IPS DF 4.7 (cell line): Measurements from ENCODE around the gene PLAC8L1.

Source experiments
- DNase-seq: peaks from one replicate; pipeline ENCODE4 v3.0.0-alpha.2; 2013; ENCODE audit warnings: low spot score; ENCODE audit errors: extremely low read depth

The PLAC8L1 gene

DNA sequence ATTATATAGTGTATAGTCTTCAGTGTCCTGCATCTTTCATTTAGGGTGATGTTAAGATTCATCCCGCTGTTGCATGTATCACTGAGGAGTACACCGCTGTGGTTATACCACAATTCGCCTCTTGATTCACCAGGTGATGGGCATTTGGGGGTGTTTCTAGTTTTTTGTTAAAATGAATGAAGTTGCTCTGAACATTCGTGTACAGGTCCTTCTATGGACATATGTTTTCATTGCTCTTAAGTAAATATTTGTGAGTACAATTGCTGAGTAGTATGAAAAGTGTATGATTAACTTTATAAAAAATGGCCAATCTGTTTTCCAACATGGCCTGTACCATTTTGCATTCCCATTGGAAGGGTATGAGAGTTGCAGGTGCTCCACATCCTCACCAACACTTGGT is 61.7 kb downstream of the PLAC8L1 start:
- no peak for DNase-seq

DNA sequence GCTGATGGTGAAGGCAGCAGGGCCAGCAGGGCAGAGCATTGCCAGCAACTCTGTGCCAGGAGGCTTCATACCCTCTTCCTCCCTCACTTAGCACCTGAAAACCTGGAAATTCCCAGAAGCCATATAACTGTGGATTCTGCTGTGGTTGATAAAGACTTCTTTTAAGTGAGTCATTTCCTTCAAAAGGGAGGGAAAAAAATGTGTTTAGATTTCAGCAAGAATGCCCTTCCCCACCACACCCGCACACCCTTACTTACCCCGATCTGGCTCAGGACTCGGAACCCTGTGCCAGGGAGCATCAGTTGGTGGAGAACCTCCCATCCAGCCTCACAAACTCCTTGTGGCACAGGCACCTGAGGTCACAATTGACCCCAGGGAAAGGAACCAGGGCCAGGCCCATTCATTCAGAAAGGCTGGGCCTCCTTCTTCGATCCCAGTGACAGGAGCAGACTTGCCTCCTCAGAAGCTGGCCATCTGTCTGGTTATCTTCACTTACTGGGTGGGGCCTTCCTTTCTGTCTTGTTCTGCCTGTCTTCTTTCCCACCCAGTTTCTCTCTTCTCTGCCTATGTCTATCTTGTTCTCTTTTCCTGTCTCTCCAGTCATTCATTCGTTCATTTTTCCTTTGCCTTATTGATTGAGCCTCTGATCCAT is 62.6 kb downstream of the PLAC8L1 start:
- no peak for DNase-seq

DNA sequence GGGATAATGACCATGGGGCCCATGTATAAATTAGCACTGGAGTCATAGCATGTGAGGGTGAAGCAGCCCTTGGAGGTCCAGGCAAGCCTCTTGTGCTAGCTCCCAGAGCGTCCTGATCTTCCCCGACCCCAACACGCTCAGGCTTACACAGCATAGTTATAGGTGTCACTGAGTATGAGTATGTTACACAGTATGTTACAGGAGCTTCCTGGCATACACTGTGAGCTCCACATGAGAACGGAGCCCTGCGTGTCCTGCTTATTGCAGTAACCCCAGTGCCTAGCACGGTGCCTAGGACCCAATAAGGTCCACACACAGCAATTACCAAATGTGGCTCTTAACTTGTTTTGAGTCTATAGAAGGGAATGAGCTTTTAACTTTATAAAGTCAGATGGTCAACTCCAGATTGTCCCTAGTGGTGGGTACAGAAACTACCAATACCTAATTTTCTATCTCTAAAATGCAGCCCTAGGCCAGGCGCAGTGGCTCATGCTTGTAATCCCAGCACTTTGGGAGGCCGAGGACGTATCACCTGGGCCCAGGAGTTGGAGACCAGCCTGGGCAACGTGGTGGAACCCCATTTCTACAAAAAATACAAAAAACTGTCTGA is 64.1 kb downstream of the PLAC8L1 start:
- DNase-seq = no peak

DNA sequence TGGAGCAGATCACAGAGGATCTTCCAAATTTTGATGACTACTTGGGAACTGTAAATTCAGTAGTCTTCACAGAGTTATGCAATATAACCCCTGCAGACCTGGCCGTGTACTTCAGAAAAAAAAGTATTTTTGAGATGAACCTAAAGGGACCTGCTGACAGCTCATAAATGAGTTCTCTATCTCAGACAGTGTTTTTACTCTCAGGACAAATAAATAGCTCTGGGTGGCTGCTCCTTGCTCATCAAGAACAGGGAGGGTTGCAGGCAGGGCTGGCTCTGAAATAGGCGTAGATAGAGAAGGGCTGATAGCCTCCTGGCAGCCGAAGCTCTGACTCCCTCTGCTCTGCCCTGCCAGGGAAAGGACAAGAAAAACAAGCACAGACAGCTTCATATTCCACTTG is 64.8 kb downstream of the PLAC8L1 start:
- no peak for DNase-seq

DNA sequence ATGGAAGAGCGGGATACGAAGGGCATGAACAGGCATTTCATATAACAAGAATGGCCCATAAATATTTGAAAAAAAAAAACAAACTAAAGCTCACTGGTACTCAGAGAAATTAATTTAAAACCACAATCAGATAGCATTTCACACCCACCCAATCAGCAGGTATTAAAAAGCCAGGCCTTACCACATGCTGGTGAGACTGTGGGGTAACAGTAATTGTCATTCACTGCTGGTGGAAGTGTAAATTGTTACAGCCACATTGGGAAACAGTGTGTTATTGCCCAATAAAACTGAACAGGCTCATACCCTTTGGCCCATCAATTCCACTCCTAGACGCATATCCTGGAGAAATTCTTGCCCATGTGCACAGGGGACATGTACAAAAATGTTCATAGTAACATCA is 66.0 kb downstream of the PLAC8L1 start:
- DNase-seq = no peak

DNA sequence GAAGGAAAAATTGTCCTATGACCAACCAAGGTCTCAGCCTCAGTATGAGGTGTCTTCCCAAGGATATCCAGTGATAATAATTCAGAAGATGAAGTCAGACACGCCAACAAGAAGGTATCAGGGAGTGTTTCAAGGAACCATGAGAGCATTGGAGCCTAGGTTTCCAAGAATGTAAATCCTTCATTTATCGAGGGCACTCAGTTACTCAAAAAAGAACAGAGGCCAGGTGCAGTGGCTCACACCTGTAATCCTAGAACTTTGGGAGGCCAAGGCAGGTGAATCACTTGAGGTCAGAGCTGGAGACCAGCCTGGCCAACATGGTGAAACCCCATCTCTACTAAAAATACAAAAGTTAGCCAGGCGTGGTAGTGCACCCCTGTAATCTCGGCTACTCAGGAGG is 70.8 kb downstream of the PLAC8L1 start:
- DNase-seq = no peak
